Measurements from ENCODE around the gene WRNIP1. TPM values are rescaled to one million over a fixed set of nuclear protein-coding genes. Genes with fewer than 3 reads are reported as not detected.

Gene WRNIP1
- total RNA-seq, 1 experiment from 2014 or later: 78.8 TPM

DNA sequence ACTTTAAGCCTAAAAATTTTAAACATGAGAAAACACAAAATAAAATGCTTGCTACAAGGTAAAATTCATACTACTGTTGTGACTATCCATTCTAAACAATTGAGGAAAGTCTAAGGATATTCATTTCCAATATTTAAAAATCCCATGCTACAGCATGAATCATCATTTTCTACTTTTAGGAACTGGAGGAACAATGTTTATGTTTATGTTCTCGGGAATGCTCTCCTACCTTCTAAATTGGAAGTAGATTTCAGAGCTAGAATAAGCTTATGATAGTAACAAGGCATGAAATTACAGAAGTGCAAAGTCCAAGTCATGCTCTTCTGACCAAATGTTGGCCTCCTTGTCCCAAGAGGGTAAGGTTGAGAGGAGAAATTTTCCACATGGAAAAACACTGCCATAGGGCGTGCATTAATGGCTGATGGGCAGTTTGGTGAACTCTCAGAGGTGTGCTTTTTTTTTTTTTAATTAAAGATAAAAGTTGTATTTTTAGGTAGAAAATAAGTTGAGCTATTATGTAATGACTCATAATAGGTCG, 8.4 kb upstream of the WRNIP1 start:
- TF ChIP-seq SRF (IDR thresholded peaks at IDR 0.05; ENCODE audit: low read depth) (no peak), EGR1 (IDR thresholded peaks at IDR 0.05; ENCODE audit: low read depth) (no peak), TCF7L2 (IDR thresholded peaks at IDR 0.05; ENCODE audit: borderline replicate concordance, extremely low read depth, insufficient read depth, insufficient read length) (no peak), POLR2AphosphoS5 (IDR thresholded peaks at IDR 0.05; ENCODE audit: low read depth, low read length) (no peak), ZFX (IDR thresholded peaks at IDR 0.05) (no peak), EZH2phosphoT487 (IDR thresholded peaks at IDR 0.05; ENCODE audit: borderline replicate concordance) (no peak), RAD21 (IDR thresholded peaks at IDR 0.05; ENCODE audit: low read depth) (no peak), ZNF274 (IDR thresholded peaks at IDR 0.05; ENCODE audit: low read depth, low read length) (no peak), FOSL1 (IDR thresholded peaks at IDR 0.05; ENCODE audit: low read depth) (no peak), SP1 (IDR thresholded peaks at IDR 0.05; ENCODE audit: low read depth) (no peak), JUND (IDR thresholded peaks at IDR 0.05) (no peak), POLR2A (IDR thresholded peaks at IDR 0.05; ENCODE audit: borderline replicate concordance, extremely low read depth, insufficient read depth, insufficient read length) (no peak)
- TF ChIP-seq, protein P1, sequence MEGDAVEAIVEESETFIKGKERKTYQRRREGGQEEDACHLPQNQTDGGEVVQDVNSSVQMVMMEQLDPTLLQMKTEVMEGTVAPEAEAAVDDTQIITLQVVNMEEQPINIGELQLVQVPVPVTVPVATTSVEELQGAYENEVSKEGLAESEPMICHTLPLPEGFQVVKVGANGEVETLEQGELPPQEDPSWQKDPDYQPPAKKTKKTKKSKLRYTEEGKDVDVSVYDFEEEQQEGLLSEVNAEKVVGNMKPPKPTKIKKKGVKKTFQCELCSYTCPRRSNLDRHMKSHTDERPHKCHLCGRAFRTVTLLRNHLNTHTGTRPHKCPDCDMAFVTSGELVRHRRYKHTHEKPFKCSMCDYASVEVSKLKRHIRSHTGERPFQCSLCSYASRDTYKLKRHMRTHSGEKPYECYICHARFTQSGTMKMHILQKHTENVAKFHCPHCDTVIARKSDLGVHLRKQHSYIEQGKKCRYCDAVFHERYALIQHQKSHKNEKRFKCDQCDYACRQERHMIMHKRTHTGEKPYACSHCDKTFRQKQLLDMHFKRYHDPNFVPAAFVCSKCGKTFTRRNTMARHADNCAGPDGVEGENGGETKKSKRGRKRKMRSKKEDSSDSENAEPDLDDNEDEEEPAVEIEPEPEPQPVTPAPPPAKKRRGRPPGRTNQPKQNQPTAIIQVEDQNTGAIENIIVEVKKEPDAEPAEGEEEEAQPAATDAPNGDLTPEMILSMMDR (IDR thresholded peaks at IDR 0.05 in 2 of 3, conservative IDR thresholded peaks at IDR 0.05 in 1 of 3; ENCODE audit: borderline replicate concordance in 1 of 3, insufficient read depth in 1 of 3, low read depth in 2 of 3, low read length in 2 of 3): no peak
- TF ChIP-seq, protein P2, sequence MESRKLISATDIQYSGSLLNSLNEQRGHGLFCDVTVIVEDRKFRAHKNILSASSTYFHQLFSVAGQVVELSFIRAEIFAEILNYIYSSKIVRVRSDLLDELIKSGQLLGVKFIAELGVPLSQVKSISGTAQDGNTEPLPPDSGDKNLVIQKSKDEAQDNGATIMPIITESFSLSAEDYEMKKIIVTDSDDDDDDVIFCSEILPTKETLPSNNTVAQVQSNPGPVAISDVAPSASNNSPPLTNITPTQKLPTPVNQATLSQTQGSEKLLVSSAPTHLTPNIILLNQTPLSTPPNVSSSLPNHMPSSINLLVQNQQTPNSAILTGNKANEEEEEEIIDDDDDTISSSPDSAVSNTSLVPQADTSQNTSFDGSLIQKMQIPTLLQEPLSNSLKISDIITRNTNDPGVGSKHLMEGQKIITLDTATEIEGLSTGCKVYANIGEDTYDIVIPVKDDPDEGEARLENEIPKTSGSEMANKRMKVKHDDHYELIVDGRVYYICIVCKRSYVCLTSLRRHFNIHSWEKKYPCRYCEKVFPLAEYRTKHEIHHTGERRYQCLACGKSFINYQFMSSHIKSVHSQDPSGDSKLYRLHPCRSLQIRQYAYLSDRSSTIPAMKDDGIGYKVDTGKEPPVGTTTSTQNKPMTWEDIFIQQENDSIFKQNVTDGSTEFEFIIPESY (IDR thresholded peaks at IDR 0.05; ENCODE audit: extremely low read depth, insufficient replicate concordance, low read length): no peak
- TF ChIP-seq, protein P3, sequence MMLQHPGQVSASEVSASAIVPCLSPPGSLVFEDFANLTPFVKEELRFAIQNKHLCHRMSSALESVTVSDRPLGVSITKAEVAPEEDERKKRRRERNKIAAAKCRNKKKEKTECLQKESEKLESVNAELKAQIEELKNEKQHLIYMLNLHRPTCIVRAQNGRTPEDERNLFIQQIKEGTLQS (IDR thresholded peaks at IDR 0.05): no peak
- TF ChIP-seq, protein P4, sequence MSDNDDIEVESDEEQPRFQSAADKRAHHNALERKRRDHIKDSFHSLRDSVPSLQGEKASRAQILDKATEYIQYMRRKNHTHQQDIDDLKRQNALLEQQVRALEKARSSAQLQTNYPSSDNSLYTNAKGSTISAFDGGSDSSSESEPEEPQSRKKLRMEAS (IDR thresholded peaks at IDR 0.05): no peak
- no peaks in the 10 kb centered on the region for H3K27me3 ChIP-seq (ENCODE audit: insufficient read depth, low read length)
- no peak for DNase-seq (ENCODE audit: low read depth, low spot score)
- no peaks in the 10 kb centered on the region for H3K36me3 ChIP-seq (ENCODE audit: control insufficient read depth in 1 of 2, insufficient read depth in 2 of 2, low read length in 2 of 2)
- H2AFZ ChIP-seq (ENCODE audit: low read depth, low read length, poor library complexity, severe bottlenecking): no peak overlapping the region
- H3K79me2 ChIP-seq (ENCODE audit: insufficient read depth, low read length): no peaks in the 10 kb centered on the region
- intact Hi-C loops (cut with micrococcal nuclease): no loop called here
- H3K9ac ChIP-seq (ENCODE audit: low read length): no peak overlapping the region
- H3K9me3 ChIP-seq (ENCODE audit: control insufficient read depth in 1 of 2, insufficient read depth in 1 of 2, low read depth in 1 of 2, low read length in 2 of 2): no peaks in the 10 kb centered on the region; a peak in 1 of 4 replicates
- H3K4me2 ChIP-seq (ENCODE audit: low read length): no peak overlapping the region
- RAD21 ChIA-PET (ENCODE audit: low non-redundant PET in 1 of 2, low total read pairs in 2 of 2, uncharacterized antibody in 2 of 2, unreplicated experiment in 2 of 2): no interaction called here
- H3K4me1 ChIP-seq (ENCODE audit: control insufficient read depth in 1 of 2, insufficient read depth in 2 of 2, low read length in 2 of 2): peaks cover 3 to 4% of the 10 kb centered on the region in 2 experiments; a peak in 2 of 4 replicates
- no TSS peak for BruUV-seq (replicated peaks)
- CTCF ChIA-PET: interaction anchor here (1.0 to 1.5 kb wide), 3 partner anchors 8 to 19 kb away, joined by 3 to 5 read pairs (median 4); partner anchors contain the start of gene WRNIP1
- POLR2A ChIA-PET: no interaction called here
- H4K20me1 ChIP-seq (ENCODE audit: insufficient read depth): no peaks in the 10 kb centered on the region
- H3K9me2 ChIP-seq (ENCODE audit: insufficient read depth): no peaks in the 10 kb centered on the region
- no peak for ATAC-seq
- no peak overlapping the region for H3K27ac ChIP-seq (ENCODE audit: low read depth, low read length)
- no peak overlapping the region for H3K4me3 ChIP-seq (replicated peaks in 1 of 2; ENCODE audit: low read depth in 1 of 2, low read length in 2 of 2)

All from HCT116 (cell line).